CD1c-positive myeloid dendritic cell (primary cell): ENCODE results near the gene DVL3.
A peak's percentile ranks its signal among the peaks of the same experiment; 100 is the strongest.
"Not testable (repeated sequence)": the region's sequence is repeated elsewhere in the genome, so short reads cannot be mapped to it uniquely, and the experiment has no call there.

Experiments used
- DNase-seq: peaks from one replicate; pipeline ENCODE4 v3.0.0-alpha.2; 2016; ENCODE audit errors: extremely low spot score

The DVL3 gene

DNA sequence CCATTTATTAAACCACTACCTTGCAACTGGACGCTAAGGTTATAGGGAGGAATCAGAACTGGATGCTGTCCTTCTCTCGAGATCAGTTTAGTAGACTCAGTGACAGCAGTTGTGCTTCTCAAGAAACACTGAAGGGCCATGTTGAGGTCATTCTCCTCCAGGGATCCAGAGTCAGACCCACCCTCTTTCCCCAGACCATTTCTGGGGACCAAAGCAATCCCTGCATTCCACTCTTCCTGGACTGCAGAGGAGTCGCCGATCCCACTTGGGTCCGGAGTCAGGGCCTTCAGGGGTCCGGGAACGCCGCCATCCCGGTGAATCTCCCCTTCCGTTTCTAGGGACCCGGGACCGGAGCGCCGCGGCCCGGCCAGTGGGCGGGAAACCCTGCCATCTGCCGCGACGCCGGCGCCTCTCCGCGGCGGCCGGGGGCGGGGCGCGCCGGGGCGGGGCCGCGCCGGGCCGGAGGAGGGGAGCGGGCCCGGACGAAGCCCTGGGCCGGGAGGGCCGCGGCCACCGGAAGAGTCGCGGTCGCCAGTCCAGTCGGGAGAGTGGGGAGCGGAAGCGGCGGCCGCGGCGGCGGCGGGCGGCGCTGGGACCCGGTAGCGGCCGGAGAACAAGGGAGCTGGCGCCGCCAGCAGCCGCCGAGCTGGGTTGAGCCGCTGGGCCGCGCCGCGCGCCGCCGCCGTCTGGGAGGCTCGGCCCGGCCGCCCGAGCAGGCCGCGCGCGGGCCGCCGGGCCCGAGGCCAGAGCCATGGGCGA lies at the start of gene DVL3:
Gene DVL3, plus strand, starts transcription at position 493 of the 759 bp plus-strand sequence. Its CDS starts 259 bp downstream, at position 752.
- peak; percentile 76 for DNase-seq

DNA sequence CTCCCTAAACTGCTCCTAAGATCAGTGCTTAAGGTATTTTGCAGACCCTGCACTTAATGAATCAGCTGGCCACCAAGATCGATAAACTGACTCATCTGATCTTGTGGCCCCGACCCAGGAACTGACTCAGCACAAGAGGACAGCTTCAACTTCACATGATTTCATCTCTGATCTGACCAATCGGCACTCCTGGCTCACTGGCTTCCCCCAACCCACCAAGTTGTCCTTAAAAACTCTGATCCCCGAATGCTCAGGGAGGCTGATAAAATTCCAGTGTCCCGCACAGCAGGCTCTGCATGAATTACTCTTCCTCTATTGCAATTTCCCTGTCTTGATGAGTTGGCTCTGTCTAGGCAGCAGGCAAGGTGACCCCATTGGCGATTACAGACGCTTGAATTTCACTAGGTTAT lies 44.9 kb upstream of the DVL3 start:
- DNase-seq: no peak

DNA sequence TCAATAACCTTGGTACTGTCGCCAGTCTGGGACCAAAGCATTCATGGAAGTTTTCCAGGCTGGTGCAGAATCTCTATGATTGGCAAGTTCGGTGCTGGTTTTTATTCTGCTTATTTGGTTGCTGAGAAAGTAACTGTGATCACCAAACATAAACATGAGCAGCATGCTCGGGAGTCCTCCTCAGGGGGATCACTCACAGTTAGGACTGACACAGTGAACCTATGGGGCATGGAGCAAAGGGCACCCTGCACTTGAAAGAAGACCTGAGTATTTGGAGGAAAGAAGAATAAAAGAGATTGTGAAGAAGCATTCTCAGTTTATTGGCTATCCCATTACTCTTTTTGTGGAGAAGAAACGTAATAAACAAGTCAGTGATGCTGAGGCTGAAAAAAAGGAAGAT lies 39.2 kb upstream of the DVL3 start:
- DNase-seq: no peak

DNA sequence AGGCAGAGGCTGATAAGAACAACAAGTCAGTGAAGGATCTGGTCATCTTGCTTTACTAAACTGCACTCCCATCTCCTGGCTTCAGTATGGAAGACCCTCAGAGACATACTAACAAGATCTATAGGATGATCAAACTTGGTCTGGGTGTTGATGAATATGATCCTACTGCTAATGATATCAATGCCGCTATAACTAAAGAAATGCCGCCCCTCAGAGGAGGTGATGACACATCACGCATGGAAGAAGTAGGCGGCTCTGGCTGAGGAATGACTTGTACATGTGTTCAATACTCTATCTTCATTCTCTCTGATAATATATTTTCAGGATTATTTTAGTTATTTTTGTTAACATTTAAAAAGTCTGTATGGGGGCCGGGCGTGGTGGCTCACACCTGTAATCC lies 37.5 kb upstream of the DVL3 start:
- DNase-seq: no peak

DNA sequence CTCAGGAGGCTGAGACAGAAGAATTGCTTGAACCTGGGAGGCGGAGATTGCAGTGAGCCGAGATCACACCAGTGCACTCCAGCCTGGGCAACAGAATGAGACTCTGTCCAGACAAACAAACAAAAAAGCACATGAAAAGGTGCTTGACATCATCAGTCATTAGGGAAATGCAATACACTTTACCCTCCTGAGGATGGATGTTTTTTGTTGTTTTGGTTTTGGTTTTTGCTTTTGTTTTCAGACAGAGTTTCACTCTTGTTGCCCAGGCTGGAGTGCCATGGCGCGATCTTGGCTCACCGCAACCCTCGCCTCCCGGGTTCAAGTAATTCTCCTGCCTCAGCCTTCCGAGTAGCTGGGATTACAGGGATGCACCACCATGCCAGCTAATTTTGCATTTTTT lies 34.1 kb upstream of the DVL3 start:
- DNase-seq: not testable (repeated sequence)

DNA sequence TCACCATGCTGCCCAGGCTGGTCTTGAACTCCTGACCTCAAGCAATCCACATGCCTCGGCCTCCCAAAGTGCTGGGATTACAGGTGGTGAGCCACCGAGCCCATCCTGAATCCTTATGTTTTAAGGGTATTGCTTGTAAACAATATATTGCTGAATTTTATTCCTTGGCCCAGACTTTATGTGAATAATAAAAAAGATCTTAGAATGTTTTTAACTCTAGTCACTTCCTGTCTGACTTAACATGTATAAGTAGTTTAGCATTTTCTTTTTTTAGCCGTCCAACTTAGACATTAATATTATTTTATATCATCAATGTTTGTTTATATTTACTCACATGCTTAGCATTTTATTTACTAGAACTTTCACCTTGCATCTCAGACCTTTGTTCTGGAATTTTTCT lies 29.2 kb upstream of the DVL3 start:
- DNase-seq: no peak

DNA sequence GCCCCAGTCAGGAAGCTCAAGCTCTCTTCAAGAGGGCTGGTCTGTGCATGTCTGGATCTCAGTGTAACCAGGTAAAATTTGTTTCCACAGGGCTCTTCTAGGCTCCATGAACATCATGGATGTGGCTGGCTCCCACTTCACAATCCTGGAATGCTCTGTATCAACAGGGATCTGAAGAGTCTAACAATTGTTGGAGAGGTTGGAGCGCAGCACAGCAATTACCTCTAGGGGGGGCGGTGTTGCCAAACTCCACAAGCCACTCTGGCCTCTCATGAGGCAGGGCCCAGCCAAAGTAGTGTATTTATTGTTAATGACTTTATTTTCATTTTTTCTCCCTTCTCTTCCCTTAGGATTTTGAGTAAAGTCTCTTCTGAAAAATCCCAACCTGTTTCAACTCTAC lies 26.2 kb upstream of the DVL3 start:
- DNase-seq: peak; percentile 8

DNA sequence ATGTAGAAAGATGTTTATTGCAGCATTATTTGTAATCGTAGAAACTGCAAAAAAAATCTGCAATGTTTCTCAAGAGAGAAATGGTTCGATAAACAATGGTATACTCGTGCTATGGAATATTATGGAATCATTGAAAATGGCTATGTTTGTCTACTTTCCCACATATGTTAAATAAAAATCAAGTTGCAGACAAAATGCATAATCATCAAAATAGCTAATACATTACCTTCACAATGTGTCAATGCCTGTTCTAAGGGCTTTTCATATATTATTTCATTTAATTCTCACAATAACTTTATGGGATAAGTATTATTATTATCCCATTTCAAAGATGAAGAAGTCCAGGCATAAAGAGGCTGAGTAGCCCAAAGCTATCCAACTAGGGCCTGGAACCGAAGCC lies 22.2 kb upstream of the DVL3 start:
- no peak for DNase-seq

DNA sequence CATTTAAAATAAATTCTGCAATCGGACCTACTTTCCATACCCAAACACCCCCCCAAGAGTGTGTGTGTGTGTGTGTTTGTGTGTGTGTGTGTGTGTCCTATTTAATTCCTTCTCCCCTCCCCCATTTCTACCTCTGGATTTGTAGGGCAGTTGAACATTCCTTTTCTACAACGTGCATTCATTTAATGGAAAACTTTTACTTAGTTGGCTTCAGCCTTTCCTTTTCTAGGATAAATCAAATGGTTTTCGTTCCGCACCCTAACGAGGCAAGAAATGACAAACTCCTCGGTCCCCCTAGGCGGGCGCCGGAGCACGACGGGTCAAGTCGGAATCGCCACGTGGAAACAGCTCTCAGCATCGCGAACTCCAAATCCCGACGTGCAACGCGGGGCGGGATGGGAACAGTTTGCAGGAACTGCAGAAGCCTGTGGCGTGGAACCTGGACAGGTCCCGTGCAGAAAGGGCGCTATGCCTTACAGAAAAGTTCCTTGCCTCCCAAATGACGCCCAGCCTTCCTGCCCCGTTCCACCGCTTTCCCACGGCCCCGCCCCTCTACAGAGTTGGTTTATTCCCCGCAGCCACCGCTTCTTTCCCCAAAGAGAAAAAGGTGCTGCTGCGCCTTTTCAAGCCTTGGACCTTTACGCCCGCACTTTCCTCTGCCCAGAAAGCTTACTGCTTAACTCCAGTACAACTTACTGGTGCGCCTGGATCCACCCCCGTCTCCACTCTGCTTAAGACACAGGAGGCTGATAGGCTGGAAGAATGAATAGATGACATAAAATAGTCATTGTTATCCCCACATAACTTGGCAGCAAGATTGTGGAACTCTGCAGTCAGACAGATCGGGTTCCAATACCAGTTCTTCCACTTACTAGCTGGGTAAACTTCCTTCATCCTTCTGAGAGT lies 21.1 kb upstream of the DVL3 start:
- DNase-seq: peak; percentile 83

DNA sequence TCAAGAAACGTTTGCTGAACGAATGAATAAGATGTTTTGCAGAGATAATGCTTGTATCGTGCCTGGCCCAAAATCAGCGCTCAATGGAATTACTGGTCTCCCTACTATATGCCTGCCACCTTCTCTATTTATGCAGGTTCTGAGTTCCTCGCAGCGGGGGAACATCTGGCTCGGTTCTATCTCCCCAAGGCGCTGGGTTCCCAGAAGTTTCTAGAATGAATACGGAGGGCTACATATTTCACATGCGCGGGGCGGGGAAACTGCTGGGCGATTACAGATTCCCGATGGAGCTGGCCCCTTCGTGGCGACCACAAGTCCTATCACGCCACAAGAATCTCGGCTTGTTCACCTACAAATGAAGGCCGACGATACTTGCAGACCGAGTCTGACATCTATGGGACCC lies 20.4 kb upstream of the DVL3 start:
- DNase-seq: no peak

DNA sequence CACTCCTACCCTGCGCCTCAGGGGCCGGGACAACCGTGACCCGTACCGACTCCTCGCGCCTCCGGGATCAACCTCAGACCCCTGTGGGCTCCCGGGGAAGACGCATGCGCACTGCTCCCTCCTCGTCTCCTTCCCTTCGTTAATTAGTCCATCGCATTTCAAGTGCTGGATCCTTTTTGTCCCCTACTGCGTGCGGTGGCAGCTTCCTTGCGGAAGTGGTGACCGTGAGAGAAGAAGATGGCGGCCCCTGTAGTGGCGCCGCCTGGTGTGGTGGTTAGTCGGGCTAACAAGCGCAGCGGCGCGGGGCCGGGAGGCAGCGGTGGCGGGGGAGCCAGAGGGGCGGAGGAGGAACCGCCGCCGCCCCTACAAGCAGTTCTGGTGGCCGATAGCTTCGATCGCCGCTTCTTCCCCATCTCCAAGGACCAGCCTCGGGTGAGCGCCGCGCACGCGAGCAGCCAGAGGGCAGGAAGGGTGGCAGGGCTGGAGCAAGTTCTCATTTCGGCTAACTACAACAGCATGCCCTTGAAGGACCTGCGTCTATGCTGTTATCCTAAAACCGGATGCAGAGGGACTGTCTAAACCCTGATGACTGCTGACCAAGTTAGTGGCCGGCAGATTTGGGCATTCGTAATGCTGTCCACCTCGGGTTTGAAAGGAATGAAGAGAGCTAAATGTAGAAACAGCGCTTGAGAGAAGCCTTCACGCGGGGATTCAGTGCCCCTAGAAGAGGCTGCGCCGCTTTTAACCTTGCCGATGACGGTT lies 19.8 kb upstream of the DVL3 start, which contains the start of gene EIF2B5:
Gene EIF2B5, plus strand, starts transcription at position 210 of the 762 bp plus-strand sequence. Its CDS starts 28 bp downstream, at position 238.
- peak; percentile 94 for DNase-seq

DNA sequence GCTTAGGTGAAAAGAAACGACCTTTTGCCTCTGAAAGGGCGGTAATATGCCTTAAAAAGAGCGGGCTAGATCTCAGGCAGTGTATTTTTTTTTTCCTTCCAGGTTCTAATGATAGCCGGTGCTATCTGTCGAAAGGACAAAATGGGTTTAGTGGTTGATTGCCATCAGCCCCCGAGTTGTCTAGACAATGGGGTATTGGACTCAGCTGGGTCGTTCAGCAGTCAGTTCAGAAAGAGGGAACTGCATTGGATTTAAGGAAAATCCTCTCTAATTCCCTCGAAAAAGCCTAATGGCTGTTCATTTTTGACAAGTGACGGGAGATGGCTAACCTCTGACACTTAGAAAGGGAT lies 19.3 kb upstream of the DVL3 start:
- no peak for DNase-seq

DNA sequence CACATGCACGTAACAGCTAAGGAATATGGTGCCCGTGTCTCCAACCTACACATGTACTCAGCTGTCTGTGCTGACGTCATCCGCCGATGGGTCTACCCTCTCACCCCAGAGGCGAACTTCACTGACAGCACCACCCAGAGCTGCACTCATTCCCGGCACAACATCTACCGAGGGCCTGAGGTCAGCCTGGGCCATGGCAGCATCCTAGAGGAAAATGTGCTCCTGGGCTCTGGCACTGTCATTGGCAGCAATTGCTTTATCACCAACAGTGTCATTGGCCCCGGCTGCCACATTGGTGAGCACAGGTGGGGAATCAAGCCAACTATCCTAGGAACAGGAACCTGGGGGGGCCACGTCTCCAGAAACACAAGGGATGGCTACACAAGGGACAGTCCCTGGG lies 14.7 kb upstream of the DVL3 start:
- no peak for DNase-seq

DNA sequence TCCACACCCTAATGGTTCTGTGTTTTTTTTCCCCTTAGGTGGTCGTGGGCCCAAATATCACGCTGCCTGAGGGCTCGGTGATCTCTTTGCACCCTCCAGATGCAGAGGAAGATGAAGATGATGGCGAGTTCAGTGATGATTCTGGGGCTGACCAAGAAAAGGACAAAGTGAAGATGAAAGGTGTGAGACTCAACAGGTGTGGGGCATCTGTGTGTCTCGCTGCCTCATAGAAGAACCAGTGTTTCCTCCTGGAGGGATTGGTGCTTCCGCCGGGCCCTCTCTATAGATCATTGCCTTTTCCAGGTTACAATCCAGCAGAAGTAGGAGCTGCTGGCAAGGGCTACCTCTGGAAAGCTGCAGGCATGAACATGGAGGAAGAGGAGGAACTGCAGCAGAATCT lies 13.0 kb upstream of the DVL3 start:
- DNase-seq: no peak

DNA sequence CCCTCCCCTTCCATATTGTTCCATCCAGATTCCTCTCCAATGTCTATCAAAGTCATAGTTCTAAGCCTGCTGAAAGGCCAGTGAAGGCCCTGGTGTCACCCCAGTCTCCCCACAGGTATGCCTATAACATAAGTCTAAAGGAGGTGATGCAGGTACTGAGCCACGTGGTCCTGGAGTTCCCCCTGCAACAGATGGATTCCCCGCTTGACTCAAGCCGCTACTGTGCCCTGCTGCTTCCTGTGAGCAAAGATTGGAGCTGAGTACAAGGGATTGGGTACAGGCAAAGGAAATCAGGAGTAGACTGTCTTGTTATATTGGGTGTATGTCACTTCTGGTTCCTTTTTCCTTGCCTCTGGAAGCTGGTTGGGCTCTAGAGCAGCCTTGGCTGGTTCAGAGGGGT lies 11.8 kb upstream of the DVL3 start:
- DNase-seq: no peak

DNA sequence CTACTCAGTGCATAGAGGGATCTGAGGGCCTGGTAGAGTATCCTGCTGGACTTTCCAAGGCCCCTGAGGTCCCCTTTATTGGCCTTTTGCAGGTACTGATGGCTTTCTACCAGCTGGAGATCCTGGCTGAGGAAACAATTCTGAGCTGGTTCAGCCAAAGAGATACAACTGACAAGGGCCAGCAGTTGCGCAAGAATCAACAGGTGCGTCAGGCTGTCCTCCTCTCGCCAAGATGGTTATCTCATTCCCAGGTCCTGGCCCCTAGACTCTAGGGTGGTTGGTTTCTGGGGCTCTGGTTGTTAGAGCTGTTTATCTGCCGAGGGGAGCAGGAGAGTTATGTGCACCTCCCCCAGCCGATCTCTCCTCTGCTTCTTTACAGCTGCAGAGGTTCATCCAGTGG lies 10.7 kb upstream of the DVL3 start:
- DNase-seq: no peak

DNA sequence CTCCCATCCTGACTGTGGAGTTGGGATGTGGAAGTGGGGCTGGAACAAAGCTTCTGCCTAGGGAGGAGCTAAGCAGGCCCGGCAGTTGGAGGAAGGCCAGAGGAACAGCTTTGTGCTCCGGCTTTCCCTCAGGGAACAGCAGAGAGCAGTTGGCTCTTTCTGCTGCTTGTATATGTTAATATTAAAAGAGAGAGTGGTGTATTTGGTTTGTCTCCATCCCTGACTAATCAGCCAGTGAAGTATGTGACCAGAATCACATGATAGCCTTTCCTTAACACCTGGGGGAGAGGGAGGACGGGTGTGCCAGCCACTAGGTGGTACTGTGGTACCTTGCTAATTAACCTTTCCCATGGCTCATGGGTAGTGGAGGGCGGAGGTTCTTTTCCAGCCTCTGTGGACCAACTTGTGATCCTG lies 10.1 kb upstream of the DVL3 start:
- peak; percentile 17 for DNase-seq

DNA sequence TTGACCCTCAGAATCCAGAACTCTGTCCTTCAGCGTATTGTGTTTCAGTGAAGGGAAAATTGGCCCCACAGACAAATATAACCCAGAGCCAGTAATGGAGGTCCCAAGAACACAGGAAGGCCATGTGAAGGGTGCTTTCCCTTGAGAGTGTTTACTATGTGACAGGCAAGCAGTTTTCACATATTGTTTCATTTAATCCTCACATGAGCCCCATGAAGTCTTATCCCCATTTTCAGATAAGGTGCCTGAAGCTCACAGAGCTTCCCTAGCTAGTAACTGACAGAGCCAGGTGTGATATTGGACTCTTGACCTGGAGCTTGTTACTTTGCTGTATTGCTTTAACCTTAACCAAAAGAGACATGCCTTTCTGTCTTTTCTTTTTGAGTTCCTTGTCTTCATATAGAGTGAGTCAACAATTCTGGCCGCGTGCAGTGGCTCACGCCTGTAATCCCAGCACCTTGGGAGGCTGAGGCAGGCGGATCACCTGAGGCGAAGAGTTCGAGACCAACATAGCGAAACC lies 9.4 kb upstream of the DVL3 start:
- DNase-seq: no peak

DNA sequence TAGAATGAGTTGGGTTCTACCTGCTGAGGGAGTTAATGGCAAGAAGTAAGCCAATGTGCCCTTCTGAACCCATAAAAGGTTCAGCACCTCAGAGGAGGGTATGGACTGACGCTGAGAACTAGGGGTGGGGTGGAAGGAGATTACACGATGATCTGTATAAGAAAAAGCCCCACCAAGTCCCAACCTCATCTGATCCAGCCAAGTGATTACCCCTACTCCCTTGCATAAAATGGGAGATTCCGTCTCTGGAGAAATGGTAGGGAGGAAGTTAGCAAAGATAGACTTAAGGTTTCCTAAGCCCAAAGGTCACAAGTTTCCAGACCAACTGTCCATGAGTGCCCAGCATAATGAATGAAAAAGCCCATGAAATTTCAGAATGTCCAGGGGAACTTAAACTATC lies 7.1 kb upstream of the DVL3 start:
- peak; percentile 10 for DNase-seq

DNA sequence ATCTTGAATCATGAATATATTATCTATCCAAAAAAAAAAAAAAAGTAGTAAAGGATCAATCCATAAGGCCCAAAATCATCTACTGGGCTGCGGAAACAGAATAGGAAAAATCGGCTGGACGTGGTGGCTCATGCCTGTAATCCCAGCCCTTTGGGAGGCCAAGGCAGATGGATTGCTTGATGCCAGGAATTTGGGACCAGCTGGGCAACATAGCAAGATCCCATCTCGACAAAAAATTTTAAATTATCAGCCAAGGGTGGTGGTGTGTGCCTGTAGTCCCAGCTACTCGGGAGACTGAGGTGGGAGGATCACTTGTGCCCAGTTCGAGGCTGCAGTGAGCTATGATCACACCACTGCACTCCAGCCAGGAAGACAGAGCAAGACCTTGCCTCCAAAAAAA lies 6.1 kb upstream of the DVL3 start:
- DNase-seq: no peak

DNA sequence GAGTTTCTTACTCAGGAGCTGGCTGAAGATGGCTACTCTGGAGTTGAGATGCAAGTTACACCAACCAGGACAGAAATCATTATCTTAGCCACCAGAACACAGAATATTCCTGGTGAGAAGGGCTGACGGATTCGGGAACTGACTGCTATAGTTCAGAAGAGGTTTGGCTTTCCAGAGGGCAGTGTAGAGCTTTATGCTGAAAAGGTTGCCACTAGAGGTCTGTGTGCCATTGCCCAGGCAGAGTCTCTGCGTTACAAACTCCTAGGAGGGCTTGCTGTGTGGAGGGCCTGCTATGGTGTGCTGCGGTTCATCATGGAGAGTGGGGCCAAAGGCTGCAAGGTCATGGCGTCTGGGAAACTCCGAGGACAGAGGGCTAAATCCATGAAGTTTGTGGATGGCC lies 5.4 kb upstream of the DVL3 start:
- DNase-seq: not testable (repeated sequence)
